ENCODE measurements around the gene CLSTN1. TPM values are rescaled to one million over a fixed set of nuclear protein-coding genes. Genes with fewer than 3 reads are reported as not detected.

CLSTN1 gene
- total and polyA plus RNA-seq, 11 donors = 37.6 to 79.4 (median 61.2) TPM

DNA sequence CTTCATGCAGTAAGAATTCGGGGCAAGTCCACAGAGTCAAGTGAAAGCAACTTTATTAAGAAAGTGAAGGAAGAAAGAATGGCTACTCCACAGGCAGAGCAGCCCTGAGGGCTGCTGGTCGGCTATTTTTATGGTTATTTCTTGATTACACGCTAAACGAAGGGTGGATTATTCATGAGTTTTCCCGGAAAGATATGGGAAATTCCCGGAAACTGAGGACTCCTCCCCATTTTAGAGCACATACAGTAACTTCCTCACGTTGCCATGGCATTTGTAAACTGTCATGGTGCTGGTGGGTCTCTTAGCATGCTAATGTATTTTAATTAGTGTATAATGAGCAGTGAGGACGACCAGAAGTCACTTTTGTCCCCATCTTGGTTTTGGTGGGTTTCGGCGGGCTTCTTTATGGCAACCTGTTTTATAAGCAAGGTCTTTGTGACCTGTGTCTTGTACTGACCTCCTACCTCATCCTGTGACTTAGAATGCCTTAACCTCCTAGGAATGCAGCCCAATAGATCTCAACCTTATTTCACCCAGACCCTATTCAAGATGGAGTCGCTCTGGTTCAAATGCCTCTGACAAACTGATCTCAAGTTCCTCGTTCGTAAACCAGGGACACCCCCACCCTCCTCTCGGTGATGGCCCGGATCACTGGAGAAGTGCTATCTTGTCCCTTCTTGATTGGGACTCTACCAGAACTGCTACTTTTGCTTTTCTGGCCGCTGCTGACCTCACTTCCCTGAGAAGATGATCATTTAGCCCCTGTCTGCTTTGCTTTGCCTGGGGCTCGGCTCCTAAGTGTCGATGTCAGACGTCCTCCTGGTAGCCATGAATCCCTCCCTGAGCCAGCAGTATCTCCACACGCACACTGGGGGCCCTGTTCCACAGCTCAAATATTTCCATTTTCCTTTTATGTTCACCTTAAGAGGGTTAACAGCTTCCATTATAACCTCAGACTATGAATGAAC, 48.8 kb downstream of the CLSTN1 start:
- intact Hi-C loops (cut with DNase I) = no loop called here
- TF ChIP-seq POLR2A (IDR thresholded peaks at IDR 0.05) = no peak
- TF ChIP-seq, protein P1, sequence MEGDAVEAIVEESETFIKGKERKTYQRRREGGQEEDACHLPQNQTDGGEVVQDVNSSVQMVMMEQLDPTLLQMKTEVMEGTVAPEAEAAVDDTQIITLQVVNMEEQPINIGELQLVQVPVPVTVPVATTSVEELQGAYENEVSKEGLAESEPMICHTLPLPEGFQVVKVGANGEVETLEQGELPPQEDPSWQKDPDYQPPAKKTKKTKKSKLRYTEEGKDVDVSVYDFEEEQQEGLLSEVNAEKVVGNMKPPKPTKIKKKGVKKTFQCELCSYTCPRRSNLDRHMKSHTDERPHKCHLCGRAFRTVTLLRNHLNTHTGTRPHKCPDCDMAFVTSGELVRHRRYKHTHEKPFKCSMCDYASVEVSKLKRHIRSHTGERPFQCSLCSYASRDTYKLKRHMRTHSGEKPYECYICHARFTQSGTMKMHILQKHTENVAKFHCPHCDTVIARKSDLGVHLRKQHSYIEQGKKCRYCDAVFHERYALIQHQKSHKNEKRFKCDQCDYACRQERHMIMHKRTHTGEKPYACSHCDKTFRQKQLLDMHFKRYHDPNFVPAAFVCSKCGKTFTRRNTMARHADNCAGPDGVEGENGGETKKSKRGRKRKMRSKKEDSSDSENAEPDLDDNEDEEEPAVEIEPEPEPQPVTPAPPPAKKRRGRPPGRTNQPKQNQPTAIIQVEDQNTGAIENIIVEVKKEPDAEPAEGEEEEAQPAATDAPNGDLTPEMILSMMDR (IDR thresholded peaks at IDR 0.05) = no peak
- Histone ChIP-seq H3K27me3 (no peaks in the 10 kb centered on the region), H3K36me3 (peaks cover 0 to 28% (median 12%) of the 10 kb centered on the region in 9 donors), H3K4me1 (no peaks in the 10 kb centered on the region), H3K4me3 (no peak overlapping the region), H3K9me3 (no peaks in the 10 kb centered on the region), H3K27ac (no peak overlapping the region)
- 83 to 89% (median 86%) methylated on average over 20 of the region's 20 CpGs for WGBS, 4 donors
- ATAC-seq (no peak), DNase-seq (no peak)

DNA sequence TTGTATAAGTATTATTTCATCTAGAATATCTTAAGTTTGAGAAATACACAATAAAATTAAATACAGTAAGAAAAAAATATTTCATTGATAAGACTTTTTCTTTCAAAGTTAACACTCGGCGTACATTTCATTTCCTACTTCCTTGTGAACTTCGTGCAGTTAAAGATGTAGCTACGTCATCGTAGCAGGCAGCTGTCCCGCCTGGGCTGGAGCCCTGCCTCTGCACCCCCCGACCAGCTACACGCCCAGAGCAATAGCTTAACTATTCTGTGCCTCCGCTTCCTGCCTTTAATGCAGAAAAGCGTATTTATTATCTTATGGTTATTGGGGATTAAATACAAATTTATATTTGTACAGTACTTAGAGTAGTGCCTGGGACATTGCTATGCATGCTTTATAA, 53.5 kb downstream of the CLSTN1 start:
- no peaks in the 10 kb centered on the region for H3K4me1 ChIP-seq
- no peak overlapping the region for H3K27ac ChIP-seq
- DNase-seq = no peak
- TF ChIP-seq POLR2A (IDR thresholded peaks at IDR 0.05) = no peak
- TF ChIP-seq, protein P1 (IDR thresholded peaks at IDR 0.05) = no peak
- H3K27me3 ChIP-seq = no peaks in the 10 kb centered on the region
- ATAC-seq = peak in 1 of 4 donors; percentile 47
- 74 to 85% (median 78%) methylated on average over 10 of the region's 10 CpGs for WGBS, 4 donors
- H3K36me3 ChIP-seq = peaks cover 0 to 28% (median 12%) of the 10 kb centered on the region in 9 donors
- intact Hi-C loops (cut with DNase I) = no loop called here
- no peaks in the 10 kb centered on the region for H3K9me3 ChIP-seq
- no peak overlapping the region for H3K4me3 ChIP-seq

DNA sequence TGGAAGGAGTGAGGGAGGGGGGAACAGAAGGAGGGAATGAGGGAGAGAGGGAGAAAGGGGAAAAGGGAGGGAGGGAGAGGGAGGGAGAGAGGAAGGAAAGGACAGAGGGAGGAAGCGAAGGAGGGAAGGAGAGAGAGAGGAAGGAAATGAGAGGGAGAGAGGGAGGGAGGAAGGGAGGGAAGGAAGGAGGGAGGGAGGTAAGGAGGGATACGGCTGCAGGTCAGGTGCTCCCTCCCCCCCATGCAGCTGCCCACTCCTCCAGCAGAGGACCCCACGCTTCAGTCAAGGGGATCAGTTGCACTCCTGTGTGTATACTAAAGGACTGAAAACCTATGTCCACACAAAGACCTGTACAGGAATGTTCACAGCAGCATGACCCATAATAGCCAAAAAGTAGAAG, 54.8 kb downstream of the CLSTN1 start:
- TF ChIP-seq, protein P1 (IDR thresholded peaks at IDR 0.05) = no peak
- TF ChIP-seq POLR2A (IDR thresholded peaks at IDR 0.05) = no peak
- Histone ChIP-seq H3K4me3 (no peak overlapping the region), H3K9me3 (no peaks in the 10 kb centered on the region), H3K27ac (no peak overlapping the region), H3K4me1 (peaks cover 0 to 4% (median 0%) of the 10 kb centered on the region in 12 donors), H3K27me3 (no peaks in the 10 kb centered on the region), H3K36me3 (peaks cover 0 to 28% (median 12%) of the 10 kb centered on the region in 9 donors)
- DNase-seq = no peak
- ATAC-seq = no peak
- intact Hi-C loops (cut with DNase I) = no loop called here
- 76 to 83% (median 81%) methylated on average over 3 of the region's 3 CpGs for WGBS, 4 donors

DNA sequence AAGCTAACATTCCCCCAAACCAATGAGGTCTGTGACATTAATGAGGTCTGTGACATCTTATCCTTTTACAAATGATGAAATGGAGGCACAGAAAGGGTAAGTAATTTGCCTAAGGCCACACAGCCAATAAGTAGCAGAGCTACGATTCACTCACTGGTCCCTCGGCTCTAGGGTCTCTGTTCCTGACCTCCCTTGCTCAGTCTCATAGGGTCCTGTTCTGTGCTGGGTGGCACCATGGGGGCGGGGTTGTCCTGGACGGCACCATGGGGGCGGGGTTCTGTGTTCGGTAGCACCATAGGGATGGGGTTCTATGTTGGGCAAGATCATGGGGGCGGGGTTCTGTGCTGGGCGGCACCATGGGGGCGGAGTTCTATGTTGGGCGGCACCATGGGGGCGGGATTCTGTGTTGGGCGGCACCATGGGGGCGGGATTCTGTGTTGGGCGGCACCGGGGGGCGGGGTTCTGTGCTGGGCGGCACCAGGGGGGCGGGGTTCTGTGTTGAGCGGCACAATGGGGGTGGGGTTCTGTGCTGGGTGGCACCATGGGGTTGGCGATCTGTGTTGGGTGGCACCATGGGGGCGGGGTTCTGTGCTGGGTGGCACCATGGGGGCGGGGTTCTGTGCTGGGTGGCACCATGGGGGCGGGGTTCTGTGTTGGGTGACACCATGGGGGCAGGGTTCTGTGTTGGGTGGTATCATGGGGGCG, 55.6 kb downstream of the CLSTN1 start:
- DNase-seq = no peak
- intact Hi-C loops (cut with DNase I) = no loop called here
- no peak for TF ChIP-seq POLR2A (IDR thresholded peaks at IDR 0.05)
- TF ChIP-seq, protein P1 (IDR thresholded peaks at IDR 0.05) = no peak
- Histone ChIP-seq H3K9me3 (no peaks in the 10 kb centered on the region), H3K4me1 (peaks cover 0 to 4% (median 0%) of the 10 kb centered on the region in 12 donors), H3K36me3 (peaks cover 0 to 25% (median 14%) of the 10 kb centered on the region in 9 donors), H3K27me3 (no peaks in the 10 kb centered on the region), H3K27ac (no peak overlapping the region), H3K4me3 (no peak overlapping the region)
- ATAC-seq = peak in 1 of 4 donors; percentile 33
- WGBS, 4 donors = 92 to 98% (median 95%) methylated on average over 10 to 24 of the region's 24 CpGs
